ENCODE results near the gene PKD1.

- TF ChIP-seq CTCF (IDR thresholded peaks at IDR 0.05) (no peak), ZFX (IDR thresholded peaks at IDR 0.05; ENCODE audit: borderline replicate concordance) (no peak)
These were observed 76.8 kb downstream of the PKD1 start for GRCh38 chr16:2058872-2059271.
